ENCODE results near the gene LEMD2.
A peak's percentile ranks its signal among the peaks of the same experiment; 100 is the strongest.

LEMD2 gene

GRCh38 chr6:33750244-33750991 lies 38.5 kb downstream of the LEMD2 start:
- ATAC-seq (replicated peaks; ENCODE audit: extremely low read depth, poor library complexity, severe bottlenecking), result no peak
- no peak overlapping the region for H3K27ac Mint-ChIP-seq (ENCODE audit: low read depth)
- H3K36me3 Mint-ChIP-seq (ENCODE audit: insufficient read depth), result no peaks in the 10 kb centered on the region
- H3K4me3 Mint-ChIP-seq, result no peak overlapping the region
- peaks cover 15% of the 10 kb centered on the region for H3K27me3 Mint-ChIP-seq
- no peaks in the 10 kb centered on the region for H3K9me3 Mint-ChIP-seq
- H3K4me1 Mint-ChIP-seq, result no peaks in the 10 kb centered on the region
- DNase-seq (ENCODE audit: low spot score in 2 of 2), result no peak

GRCh38 chr6:33749401-33749800 lies 39.5 kb downstream of the LEMD2 start:
- no peaks in the 10 kb centered on the region for H3K36me3 Mint-ChIP-seq (ENCODE audit: insufficient read depth)
- ATAC-seq (replicated peaks; ENCODE audit: extremely low read depth, poor library complexity, severe bottlenecking) (no peak), DNase-seq (ENCODE audit: low spot score in 2 of 2) (no peak)
- H3K9me3 Mint-ChIP-seq, result no peaks in the 10 kb centered on the region
- H3K27me3 Mint-ChIP-seq, result peaks cover 15% of the 10 kb centered on the region
- no peak overlapping the region for H3K4me3 Mint-ChIP-seq
- H3K4me1 Mint-ChIP-seq, result no peaks in the 10 kb centered on the region
- H3K27ac Mint-ChIP-seq (ENCODE audit: low read depth), result no peak overlapping the region

- no peaks in the 10 kb centered on the region for H3K9me3 Mint-ChIP-seq
- no peak overlapping the region for H3K27ac Mint-ChIP-seq (ENCODE audit: low read depth)
- DNase-seq (ENCODE audit: low spot score in 2 of 2) (no peak), ATAC-seq (replicated peaks; ENCODE audit: extremely low read depth, poor library complexity, severe bottlenecking) (no peak)
- H3K4me1 Mint-ChIP-seq, result no peaks in the 10 kb centered on the region
- no peak overlapping the region for H3K4me3 Mint-ChIP-seq
- peaks cover 15% of the 10 kb centered on the region for H3K27me3 Mint-ChIP-seq
- no peaks in the 10 kb centered on the region for H3K36me3 Mint-ChIP-seq (ENCODE audit: insufficient read depth)
Observed at GRCh38 chr6:33748841-33749240, 40.1 kb downstream of the LEMD2 start.

GRCh38 chr6:33747823-33748222 lies 41.1 kb downstream of the LEMD2 start:
- no peaks in the 10 kb centered on the region for H3K9me3 Mint-ChIP-seq
- H3K27me3 Mint-ChIP-seq, result peaks cover 20% of the 10 kb centered on the region
- H3K27ac Mint-ChIP-seq (ENCODE audit: low read depth), result no peak overlapping the region
- no peaks in the 10 kb centered on the region for H3K36me3 Mint-ChIP-seq (ENCODE audit: insufficient read depth)
- ATAC-seq (replicated peaks; ENCODE audit: extremely low read depth, poor library complexity, severe bottlenecking), result no peak
- no peaks in the 10 kb centered on the region for H3K4me1 Mint-ChIP-seq
- no peak overlapping the region for H3K4me3 Mint-ChIP-seq
- DNase-seq (ENCODE audit: low spot score in 2 of 2), result no peak

GRCh38 chr6:33746651-33747100 lies 42.3 kb downstream of the LEMD2 start, which contains the start of gene IP6K3:
Gene IP6K3 (minus strand): TSS chr6:33746905. CDS start chr6:33735476, 11,429 bp downstream.
- Mint-ChIP-seq H3K9me3 (no peaks in the 10 kb centered on the region), H3K36me3 (ENCODE audit: insufficient read depth) (no peaks in the 10 kb centered on the region), H3K4me3 (no peak within 1 kb of the TSS), H3K27me3 (peaks cover 29% of the 10 kb centered on the region), H3K4me1 (no peaks in the 10 kb centered on the region), H3K27ac (ENCODE audit: low read depth) (no peak within 1 kb of the TSS)
- DNase-seq (ENCODE audit: low spot score in 2 of 2) (no peak), ATAC-seq (replicated peaks; ENCODE audit: extremely low read depth, poor library complexity, severe bottlenecking) (no peak)

GRCh38 chr6:33746036-33746600 lies 42.8 kb downstream of the LEMD2 start:
- Mint-ChIP-seq H3K4me1 (no peaks in the 10 kb centered on the region), H3K27me3 (peaks cover 29% of the 10 kb centered on the region), H3K27ac (ENCODE audit: low read depth) (no peak overlapping the region), H3K9me3 (no peaks in the 10 kb centered on the region), H3K4me3 (no peak overlapping the region), H3K36me3 (ENCODE audit: insufficient read depth) (no peaks in the 10 kb centered on the region)
- ATAC-seq (replicated peaks; ENCODE audit: extremely low read depth, poor library complexity, severe bottlenecking) (no peak), DNase-seq (ENCODE audit: low spot score in 2 of 2) (no peak)

GRCh38 chr6:33745548-33745947 lies 43.4 kb downstream of the LEMD2 start:
- Mint-ChIP-seq H3K9me3 (no peaks in the 10 kb centered on the region), H3K36me3 (ENCODE audit: insufficient read depth) (no peaks in the 10 kb centered on the region), H3K4me3 (no peak overlapping the region), H3K27ac (ENCODE audit: low read depth) (no peak overlapping the region), H3K27me3 (peaks cover 29% of the 10 kb centered on the region), H3K4me1 (no peaks in the 10 kb centered on the region)
- ATAC-seq (replicated peaks; ENCODE audit: extremely low read depth, poor library complexity, severe bottlenecking), result no peak
- no peak for DNase-seq (ENCODE audit: low spot score in 2 of 2)

GRCh38 chr6:33744895-33745546 lies 43.9 kb downstream of the LEMD2 start:
- no peak overlapping the region for H3K4me3 Mint-ChIP-seq
- no peak for DNase-seq (ENCODE audit: low spot score in 2 of 2)

GRCh38 chr6:33744001-33744848 lies 44.7 kb downstream of the LEMD2 start:
- Mint-ChIP-seq H3K27me3 (peaks cover 29% of the 10 kb centered on the region), H3K9me3 (no peaks in the 10 kb centered on the region), H3K36me3 (ENCODE audit: insufficient read depth) (no peaks in the 10 kb centered on the region), H3K4me3 (no peak overlapping the region), H3K4me1 (no peaks in the 10 kb centered on the region), H3K27ac (ENCODE audit: low read depth) (no peak overlapping the region)
- ATAC-seq (replicated peaks; ENCODE audit: extremely low read depth, poor library complexity, severe bottlenecking) (peak; percentile 68), DNase-seq (ENCODE audit: low spot score in 2 of 2) (peak; percentile 48 to 54)

More at GRCh38 chr6:33744895-33745546, 43.9 kb downstream of the LEMD2 start:
- peaks cover 29% of the 10 kb centered on the region for H3K27me3 Mint-ChIP-seq
- no peak for ATAC-seq (replicated peaks; ENCODE audit: extremely low read depth, poor library complexity, severe bottlenecking)
- H3K9me3 Mint-ChIP-seq, result no peaks in the 10 kb centered on the region
- no peak overlapping the region for H3K27ac Mint-ChIP-seq (ENCODE audit: low read depth)
- H3K36me3 Mint-ChIP-seq (ENCODE audit: insufficient read depth), result no peaks in the 10 kb centered on the region
- H3K4me1 Mint-ChIP-seq, result no peaks in the 10 kb centered on the region

- no peak overlapping the region for H3K27ac Mint-ChIP-seq (ENCODE audit: low read depth)
- H3K4me3 Mint-ChIP-seq, result no peak overlapping the region
- H3K4me1 Mint-ChIP-seq, result no peaks in the 10 kb centered on the region
- ATAC-seq (replicated peaks; ENCODE audit: extremely low read depth, poor library complexity, severe bottlenecking) (no peak), DNase-seq (ENCODE audit: low spot score in 2 of 2) (no peak)
- H3K36me3 Mint-ChIP-seq (ENCODE audit: insufficient read depth), result no peaks in the 10 kb centered on the region
- no peaks in the 10 kb centered on the region for H3K9me3 Mint-ChIP-seq
- peaks cover 25% of the 10 kb centered on the region for H3K27me3 Mint-ChIP-seq
Observed at GRCh38 chr6:33742837-33743236, 46.1 kb downstream of the LEMD2 start.

GRCh38 chr6:33742092-33742491 lies 46.8 kb downstream of the LEMD2 start:
- H3K9me3 Mint-ChIP-seq, result no peaks in the 10 kb centered on the region
- H3K4me3 Mint-ChIP-seq, result no peak overlapping the region
- no peaks in the 10 kb centered on the region for H3K36me3 Mint-ChIP-seq (ENCODE audit: insufficient read depth)
- ATAC-seq (replicated peaks; ENCODE audit: extremely low read depth, poor library complexity, severe bottlenecking), result no peak
- H3K27ac Mint-ChIP-seq (ENCODE audit: low read depth), result no peak overlapping the region
- no peak for DNase-seq (ENCODE audit: low spot score in 2 of 2)
- peaks cover 17% of the 10 kb centered on the region for H3K27me3 Mint-ChIP-seq
- H3K4me1 Mint-ChIP-seq, result no peaks in the 10 kb centered on the region

GRCh38 chr6:33740794-33741193 lies 48.1 kb downstream of the LEMD2 start:
- no peak for DNase-seq (ENCODE audit: low spot score in 2 of 2)
- no peaks in the 10 kb centered on the region for H3K36me3 Mint-ChIP-seq (ENCODE audit: insufficient read depth)
- no peaks in the 10 kb centered on the region for H3K9me3 Mint-ChIP-seq
- ATAC-seq (replicated peaks; ENCODE audit: extremely low read depth, poor library complexity, severe bottlenecking), result no peak
- H3K27ac Mint-ChIP-seq (ENCODE audit: low read depth), result no peak overlapping the region
- peaks cover 15% of the 10 kb centered on the region for H3K27me3 Mint-ChIP-seq
- H3K4me3 Mint-ChIP-seq, result no peak overlapping the region
- no peaks in the 10 kb centered on the region for H3K4me1 Mint-ChIP-seq

All from central memory CD8-positive, alpha-beta T cell (primary cell).